HG03432 (cell line): ENCODE measurements around the gene SRRM3.
A peak's percentile ranks its signal among the peaks of the same experiment; 100 is the strongest.
"Not testable (repeated sequence)": the region's sequence is repeated elsewhere in the genome, so short reads cannot be mapped to it uniquely, and the experiment has no call there.

Source experiments
- ATAC-seq: cut with Tn5 transposase; IDR thresholded peaks from one replicate; pipeline ENCODE4 v1.9.1; 2021; ENCODE audit warnings: mild to moderate bottlenecking, moderate library complexity; ENCODE audit not compliant: unreplicated experiment

Gene SRRM3

DNA sequence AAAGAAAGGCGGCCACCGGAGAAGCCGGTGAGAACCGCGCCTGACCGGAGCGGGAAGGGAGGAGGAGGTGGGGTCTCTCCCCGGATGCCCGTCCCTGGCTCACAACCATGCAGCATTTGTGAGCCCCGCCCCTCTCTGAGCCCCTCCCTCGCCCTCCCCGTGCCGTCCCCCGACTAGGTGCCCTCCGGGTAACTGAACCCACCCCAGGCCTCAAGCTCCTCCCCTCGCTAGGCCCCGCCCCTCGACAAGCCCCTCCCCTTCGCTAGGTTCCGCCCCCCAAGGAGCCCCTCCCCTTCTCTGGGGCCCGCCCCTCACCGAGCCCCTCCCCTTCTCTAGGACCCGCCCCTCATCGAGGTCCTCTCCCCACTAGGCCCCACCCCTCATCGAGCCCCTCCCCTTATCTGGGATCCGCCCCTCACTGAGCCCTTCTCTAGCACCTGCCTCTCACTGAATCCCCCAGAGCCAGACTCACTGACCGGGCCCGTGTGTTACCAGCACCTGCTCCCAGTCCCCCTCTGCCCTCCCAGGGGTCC lies 58.5 kb downstream of the SRRM3 start:
- ATAC-seq = no peak

DNA sequence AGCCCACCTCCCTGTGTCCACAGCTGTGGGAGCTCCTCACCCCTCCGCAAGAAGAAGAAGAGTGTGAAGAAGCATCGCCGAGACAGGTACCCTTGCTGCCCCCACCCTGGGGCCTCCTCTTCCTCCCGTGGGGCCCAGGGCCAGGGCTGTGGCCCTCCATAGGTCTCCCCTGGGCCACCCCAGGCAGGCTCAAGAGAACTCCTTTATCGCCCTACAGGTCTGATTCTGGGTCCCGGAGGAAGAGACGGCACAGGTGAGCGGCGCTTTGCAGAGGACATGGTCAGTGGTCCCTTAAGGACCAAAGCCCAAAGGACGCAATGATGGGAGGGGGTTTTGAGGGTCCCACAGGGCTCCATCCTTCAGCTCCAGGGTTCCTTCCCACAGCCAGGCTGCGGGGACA lies 59.6 kb downstream of the SRRM3 start:
- ATAC-seq = no peak

DNA sequence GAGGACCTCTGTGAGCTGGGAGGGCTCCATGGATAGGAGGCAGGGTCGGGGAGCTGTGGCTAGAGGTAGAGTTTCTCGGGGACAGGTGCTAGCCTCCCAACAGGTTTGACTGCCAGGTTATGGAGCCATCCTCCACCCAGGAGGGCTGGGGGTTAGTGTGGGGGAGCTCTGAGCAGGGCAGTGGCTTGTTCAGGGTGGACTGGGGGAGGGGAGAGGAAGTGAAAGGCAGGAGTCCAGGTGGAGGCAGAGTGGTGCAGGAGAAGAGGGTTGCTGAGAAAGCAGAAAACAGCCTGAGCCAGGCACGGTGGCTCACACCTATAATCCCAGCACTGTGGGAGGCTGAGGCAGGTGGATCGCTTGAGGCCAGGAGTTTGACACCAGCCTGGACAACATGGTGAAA lies 60.2 kb downstream of the SRRM3 start:
- ATAC-seq = no peak

DNA sequence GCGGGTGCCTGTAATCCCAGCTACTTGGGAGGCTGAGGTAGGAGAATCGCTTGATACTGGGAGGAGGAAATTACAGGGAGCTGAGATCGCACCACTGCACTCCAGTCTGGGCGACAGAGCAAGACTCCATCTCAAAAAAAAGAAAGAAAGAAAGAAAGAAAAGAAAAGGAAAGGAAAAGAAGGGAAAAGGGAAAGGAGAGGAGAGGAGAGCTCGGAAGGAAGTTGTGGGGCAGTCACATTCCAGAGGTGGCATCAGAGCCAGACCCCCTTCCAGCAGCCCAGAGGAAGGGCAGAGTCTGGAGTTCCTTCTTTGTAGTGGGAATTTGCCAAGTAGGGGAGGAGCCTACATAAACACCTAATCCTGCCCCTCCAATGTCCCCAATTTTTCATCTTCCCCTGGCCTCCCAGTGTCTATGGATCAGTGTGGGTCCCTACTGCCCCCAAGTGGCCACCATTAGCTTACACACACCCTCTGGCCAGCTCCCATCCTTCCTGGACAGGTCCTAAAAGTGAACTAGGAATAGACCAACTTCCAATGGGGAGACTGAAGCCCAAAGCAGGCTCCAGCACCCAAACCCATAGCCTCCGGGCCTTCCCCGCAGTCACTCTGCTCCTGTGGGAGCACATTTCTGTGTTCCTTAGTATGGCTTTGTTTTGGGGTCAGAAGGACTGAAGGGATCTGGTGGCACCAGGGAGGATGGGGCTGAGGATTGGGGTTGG lies 61.1 kb downstream of the SRRM3 start:
- no peak for ATAC-seq

DNA sequence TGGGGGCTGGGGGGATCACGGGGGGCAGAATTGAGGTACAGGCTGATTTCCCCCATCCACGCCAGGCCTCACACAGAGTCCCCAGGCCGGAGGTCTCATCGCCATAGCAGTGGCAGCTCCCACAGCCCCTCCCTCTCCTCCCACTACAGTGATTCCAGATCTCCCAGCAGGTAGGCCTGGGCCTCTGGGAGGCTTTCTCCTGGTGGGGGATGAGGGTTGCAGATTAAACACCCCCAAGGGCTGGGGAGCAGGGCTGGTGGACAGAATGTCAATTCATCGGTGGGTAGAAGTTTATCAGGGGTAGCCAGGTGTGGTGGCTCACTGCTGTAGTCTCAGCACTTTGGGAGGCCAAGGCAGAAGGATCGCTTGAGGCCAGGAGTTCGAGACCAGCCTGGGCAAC lies 63.6 kb downstream of the SRRM3 start:
- no peak for ATAC-seq

DNA sequence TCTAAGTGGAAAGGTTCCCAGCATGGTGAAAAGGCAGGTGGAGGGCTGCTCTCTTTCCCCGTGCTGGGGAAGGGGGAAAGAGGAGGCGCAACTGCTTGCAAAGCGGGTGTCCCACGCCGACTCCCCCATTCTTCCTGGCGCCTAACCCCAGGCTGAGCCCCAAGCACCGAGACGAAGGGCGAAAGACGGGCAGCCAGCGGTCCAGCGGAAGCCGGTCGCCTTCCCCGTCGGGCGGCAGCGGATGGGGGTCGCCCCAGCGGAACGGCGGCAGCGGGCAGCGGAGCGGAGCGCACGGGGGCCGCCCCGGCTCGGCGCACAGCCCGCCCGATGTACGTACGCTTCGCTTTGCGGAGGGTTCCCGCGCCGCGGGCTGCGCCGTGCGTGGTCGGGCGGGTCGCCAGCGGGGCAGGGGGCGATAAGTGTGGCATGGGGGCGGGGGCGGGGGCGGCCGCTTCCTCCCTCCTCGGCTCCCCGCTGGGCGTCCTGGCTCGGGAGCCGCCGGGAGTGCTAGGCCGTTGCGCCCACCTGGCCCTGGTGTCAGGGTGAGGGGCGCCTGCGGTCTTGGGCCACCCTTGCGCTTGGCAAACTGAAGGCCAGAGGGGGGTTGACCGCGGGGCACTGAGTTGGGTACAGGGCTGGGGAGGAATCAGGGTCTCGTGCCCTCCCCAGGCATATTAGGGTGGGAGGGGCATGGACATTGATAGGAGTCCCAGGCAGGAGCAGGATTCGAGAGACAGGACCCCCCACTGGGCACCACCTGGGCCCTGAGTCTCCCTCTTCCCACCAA lies 65.6 kb downstream of the SRRM3 start:
- ATAC-seq = no peak

DNA sequence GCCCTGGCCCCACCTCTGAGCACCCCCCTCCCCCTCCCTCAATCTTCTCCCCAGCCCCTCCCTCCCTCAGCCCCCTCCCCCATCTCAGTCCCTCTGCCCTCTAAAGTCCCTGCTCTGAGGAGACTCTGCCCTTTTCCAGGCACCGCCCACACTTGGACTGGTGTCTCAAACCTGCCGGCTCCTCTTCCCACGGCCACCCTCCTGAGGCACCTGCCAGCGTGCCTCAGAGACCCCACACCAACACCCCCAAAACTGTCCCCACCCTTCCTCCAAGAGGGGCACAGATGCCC lies 66.1 kb downstream of the SRRM3 start:
- no peak for ATAC-seq

DNA sequence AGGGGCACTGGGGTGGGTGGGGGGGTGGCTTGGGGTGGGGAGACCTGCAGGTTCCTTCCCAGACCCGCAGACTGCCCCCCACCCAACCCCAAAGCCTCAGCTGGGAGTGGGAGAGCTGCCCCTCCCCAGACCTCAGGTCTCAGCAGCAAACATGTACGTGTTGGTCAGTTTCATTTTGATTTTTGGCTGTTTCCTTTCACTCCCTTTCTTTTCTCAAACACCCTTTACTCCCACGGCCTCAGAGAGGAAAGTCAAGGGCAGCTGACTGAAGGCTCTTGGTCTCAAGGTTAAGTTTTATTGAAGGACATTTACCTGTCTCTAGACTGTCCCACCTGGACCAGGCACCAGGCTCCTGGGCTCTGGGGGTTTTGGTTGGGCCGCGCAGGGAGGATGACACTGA lies 66.7 kb downstream of the SRRM3 start:
- ATAC-seq = no peak

DNA sequence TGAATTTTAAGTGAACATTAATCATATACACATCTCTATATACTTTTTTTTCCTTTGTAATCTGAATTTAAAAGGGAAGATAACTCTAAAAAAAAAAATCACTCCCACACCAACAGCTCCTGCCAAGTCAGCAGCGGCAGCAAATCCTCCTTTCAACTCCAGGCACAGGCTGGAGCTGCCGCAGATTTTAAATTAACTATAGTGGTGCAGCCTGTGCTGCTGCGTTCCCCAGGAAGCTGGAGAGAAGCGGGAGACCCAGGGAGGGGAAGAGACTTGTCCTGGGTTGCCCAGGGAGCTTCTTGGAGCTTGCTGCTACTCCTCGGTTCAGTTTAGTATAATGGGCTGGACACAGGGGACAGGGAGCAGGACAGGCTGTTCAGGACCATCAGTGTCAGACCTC lies 68.2 kb downstream of the SRRM3 start:
- ATAC-seq = no peak

DNA sequence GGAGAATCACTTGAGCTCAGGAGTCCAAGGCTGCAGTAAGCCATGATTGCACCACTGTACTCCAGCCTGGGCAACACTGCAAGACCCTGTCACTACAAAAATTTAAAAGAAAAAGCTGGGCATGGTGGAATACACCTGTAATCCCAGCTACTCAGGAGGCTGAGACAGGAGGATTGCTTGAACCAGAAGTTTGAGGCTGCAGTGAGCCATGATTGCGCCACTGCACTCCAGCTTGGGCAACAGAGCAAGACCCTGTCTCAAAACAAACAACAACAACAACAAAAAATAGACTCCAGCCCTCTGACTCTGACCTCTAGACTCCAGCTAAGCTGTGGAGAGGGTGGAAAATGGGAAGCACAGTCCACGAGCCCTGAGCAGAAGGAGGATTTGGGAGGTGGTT lies 69.7 kb downstream of the SRRM3 start:
- ATAC-seq = not testable (repeated sequence)

DNA sequence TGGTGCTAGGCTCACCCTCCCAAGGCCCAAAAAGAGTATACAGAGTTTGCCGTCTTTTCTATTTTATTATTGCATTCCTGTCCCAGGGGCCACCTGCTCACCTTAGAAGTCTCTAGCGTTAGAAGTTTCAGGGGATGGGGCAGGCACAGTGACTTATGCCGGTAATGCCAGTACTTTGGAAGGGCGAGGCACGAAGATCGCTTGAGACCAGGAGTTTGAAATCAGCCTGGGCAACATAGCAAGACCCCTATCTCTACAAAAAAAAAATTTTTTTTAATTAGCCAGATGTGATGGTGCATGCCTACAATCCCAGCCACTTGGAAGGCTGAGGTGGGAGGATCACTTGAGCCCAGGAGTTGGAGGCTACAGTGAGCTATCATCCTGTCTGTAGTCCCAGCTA lies 70.4 kb downstream of the SRRM3 start:
- ATAC-seq = no peak

DNA sequence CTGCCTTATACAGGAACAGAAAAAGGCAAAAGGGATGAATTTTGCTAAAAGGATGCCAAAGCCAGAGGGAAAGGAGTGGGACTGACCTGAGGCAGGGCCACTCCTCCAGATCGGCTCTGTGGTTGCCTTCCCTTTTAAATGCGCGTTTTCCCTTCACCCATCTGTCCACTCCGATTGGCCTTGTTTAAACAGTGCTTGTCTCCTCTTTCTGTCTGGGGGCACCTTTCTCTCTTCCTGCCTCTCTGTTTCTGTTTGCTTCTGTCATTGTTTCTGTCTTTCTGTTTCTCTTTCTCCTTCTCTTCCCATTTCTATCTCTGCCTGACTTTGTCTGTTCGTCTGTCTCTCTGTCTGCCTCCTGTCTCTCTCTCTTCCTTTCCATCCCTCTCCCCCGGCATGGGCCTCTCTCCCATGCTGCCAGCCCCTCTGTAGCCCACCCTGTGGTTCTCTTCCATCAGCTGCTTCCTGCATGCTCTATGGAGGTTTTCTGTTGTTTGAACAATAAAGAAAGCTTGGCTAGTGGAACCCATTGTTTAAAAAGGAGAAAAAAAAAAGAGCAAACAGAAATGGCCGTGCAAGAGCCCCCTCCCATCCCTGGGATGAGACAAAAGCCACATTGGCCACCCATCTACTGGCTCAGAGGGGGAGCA lies 71.3 kb downstream of the SRRM3 start:
- peak; percentile 75 for ATAC-seq

DNA sequence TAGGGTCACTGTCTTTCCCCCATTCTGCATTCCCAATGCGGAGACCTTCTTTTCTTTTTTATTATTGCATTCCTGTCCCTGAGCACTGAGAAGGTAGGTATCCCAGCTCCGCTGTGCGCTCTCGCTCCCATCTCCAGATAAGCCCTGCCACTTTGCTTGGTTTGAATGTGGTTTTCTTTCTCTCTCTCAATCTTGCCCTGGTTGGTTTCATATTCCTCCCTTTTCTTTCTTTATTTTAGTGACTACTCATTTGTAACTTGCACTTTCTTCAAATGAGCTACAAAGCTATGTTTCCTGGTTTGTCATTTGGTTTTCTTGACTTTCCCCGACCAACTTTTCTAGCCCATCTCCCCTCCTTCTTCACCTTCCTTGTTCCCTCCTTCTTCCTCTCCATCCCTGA lies 71.8 kb downstream of the SRRM3 start:
- ATAC-seq = no peak

DNA sequence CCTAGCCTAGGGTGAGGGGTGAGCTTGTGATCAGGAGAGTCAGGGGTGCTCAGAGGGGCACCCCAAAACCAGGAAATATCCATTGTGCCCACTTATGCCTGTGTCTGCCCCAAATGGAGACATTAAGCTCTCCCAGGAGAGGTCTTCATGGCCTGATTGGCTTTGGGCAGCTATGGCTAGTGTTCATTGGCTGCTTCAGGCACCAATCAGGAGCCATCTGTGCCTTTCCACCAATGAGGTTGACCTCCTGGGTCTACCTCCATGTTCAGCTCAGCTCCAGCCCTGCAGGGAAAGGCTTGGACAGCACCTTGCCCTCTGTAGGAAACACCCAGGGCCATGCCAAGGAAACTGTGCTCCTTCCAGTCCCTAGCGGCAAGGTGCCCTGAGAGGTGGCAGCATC lies 76.8 kb downstream of the SRRM3 start:
- ATAC-seq = no peak

DNA sequence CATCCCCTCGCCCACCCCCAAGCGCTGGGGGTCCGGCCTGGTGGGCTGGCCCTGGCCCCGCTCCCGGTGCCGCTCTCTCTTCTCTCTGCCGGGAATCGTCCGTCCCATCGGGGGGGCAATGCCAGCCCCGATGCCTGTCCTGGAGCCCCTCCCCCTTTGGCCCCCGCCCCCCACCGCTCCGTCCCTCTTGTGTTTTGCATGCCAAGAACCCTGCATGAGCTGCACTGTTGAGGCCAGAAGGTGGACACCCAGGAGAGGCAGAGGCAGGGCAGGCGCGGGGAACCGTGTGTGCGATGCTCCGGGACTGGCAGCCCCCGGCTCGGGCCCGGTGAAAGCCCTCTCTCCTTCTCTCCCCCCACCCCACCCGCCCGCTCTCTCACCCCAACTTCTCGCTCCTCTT lies 78.7 kb downstream of the SRRM3 start:
- no peak for ATAC-seq

DNA sequence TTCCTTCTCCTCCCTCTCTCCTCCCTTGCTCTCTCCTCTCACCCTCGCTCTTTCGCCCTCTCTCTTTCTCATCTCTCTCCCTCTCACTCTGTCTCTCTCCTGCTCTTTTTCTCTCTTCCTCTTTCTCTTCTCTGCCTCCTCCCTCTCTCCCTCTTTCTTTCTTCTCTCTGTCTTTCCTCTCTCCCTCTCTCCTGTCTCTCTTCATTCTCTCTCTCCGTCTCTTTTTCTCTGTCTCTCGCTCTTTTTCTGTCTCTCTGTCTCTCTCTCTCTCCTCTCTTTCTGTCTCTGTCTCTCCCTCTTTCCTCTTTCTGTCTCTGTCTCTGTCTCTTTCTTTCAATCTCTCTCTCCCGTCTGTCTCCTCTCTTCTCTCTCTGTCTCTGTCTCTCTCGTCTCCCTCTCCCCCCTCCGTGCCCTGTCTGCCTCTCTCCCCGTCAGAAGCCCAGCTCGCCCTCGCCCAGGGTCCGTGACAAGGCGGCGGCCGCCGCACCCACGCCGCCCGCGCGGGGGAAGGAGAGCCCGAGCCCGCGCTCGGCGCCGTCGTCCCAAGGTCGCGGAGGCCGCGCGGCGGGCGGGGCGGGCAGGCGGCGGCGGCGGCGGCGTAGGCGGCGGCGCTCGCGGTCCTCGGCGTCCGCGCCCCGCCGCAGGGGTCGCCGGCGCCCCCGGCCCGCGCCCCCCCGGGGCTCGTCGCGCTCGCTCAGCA lies 79.5 kb downstream of the SRRM3 start:
- ATAC-seq = no peak

DNA sequence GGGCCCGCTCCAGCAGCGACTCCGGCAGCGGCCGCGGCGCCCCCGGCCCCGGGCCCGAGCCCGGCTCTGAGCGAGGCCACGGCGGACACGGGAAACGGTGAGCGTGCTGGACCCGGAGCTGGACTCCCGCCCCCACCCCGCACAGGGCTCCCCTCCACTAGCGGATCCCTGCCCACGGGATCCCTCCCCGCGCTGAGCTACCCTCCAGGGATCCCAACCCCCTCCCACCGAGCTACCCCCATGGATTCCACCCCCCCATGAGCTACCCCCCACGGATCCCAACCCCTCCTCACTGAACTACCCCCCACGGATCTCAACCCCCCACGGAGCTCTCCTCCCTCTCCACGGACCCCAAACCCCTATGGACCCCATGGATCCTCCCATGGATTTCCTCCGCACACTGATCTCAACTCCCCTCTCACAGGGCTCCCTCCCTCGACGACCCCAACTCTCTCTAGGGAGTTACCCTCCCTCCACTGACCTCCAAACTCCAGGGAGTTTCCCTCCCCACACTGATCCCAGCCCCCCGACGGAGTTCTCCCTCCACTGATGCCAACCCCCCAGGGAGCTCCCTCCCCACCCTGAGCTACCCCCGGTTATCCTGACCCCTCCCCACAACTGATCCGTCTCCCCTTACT lies 80.1 kb downstream of the SRRM3 start:
- ATAC-seq = no peak

DNA sequence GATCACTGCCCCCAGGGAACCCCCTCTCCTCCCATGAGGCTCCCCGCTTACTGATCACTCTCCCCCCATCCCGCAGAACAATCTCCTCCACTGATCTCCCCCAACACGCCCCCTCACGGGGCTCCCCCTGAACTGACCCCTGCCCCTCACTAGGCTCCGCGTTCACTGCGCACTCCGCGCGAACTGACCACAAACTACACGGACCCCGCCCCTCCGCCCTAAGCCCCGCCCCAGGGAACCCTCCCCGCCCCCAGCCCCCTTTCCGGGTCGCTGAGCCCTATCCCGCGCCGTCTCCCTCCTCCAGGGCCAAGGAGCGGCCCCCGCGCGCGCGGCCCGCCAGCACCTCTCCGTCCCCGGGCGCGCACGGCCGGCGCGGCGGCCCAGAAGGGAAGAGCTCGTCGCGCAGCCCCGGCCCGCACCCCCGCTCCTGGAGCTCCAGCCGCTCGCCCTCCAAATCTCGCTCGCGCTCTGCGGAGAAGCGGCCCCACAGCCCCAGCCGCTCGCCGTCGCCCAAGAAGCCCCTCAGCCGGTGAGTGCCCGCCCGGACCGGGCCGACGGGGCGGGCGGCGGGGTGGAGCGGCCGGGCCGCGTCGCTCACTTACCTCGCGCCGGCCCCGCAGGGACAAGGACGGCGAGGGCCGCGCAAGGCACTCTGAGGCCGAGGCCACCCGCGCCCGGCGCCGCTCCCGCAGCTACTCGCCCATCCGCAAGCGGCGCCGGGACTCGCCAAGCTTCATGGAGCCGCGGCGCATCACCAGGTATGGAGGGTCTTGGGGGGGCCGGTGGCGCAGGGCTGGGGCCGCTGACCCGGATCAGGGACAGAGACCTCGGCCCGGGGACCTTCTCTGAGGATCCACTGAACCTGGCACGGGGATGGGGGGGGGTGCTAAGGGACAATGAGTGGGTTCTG lies 80.9 kb downstream of the SRRM3 start:
- no peak for ATAC-seq

DNA sequence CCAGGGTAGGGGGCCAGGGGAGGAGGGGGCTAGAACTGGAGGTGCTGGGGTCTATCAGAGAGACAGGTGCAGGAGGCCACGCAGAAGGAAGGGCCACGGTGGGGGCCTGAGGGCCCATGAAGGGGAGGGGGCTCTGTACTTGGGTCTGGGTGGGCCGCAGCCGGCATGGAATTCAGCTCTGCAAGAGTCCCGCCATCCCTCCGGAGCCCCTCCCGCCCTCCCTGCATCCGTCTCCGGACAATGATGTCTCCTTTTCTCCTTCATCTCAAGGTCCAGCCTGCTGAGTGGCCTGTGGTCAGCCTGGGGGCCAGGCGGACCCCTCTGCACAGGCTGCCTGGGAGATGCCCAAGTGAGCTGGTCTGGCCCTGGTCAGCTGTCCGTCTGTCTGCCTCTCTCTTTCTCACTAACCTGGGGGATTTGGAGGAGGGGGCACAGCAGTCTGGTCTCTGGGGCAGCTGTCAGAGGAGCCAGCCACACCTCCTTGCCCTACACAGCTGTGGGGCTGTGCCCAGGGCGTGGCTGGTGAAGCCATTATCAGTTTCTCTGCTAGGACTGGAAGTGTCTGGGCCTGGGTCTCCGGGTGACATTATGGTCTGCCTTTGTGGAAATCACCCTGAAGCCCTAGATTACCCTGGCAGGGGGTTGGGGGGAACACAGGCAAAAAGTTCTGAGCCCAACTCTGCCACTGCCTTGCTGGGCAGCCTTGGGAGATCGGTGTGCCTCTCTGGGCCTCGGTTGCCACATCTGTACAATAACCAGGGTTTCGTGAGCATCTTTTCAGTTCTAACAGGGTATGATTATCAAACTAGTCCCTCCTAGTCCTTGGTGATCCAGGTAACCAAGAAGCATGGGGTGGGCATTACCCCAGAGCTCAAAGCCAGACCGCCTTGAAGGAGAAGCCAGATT lies 81.8 kb downstream of the SRRM3 start:
- ATAC-seq = no peak
